HepG2 (cell line): ENCODE results near the gene SRP68. TPM values are rescaled to one million over a fixed set of nuclear protein-coding genes. Genes with fewer than 3 reads are reported as not detected.

ENCODE experiments used
- FLYWCH1 ChIP-seq: sonication (generic); formaldehyde crosslinking; IDR thresholded peaks from 2 replicates; pipeline ENCODE4 v1.8.1; 2023; ENCODE audit warnings: mild to moderate bottlenecking, missing genetic modification reagents
- HHEX ChIP-seq: IDR thresholded peaks from 2 replicates; pipeline ENCODE4 v1.6.1; 2016; ENCODE audit warnings: control low read depth
- HOXD1 ChIP-seq: sonication (generic); formaldehyde crosslinking; IDR thresholded peaks from 2 replicates; pipeline ENCODE4 v1.5.0; 2020; ENCODE audit warnings: missing genetic modification reagents
- LCORL ChIP-seq, 2 experiments: fragments of 450-650 bp in 1 of 2; sonication (generic) in 1 of 2; formaldehyde crosslinking in 1 of 2; IDR thresholded peaks; 2 replicates each; pipeline versions ENCODE4 v1.5.0 to v1.6.1; 2017 to 2020; ENCODE audit warnings: antibody characterized with exemption in 1 of 2, missing genetic modification reagents in 1 of 2
- MTA1 ChIP-seq: sonication (generic); formaldehyde crosslinking; IDR thresholded peaks from 2 replicates; pipeline ENCODE4 v1.4.0; 2020; ENCODE audit warnings: missing genetic modification reagents, mild to moderate bottlenecking, borderline replicate concordance
- PCBP1 ChIP-seq: fragments of 200-400 bp; formaldehyde crosslinking; IDR thresholded peaks from 2 replicates; pipeline ENCODE4 v1.6.1; 2017; ENCODE audit warnings: mild to moderate bottlenecking, low read depth, low read length, borderline replicate concordance
- RFXAP ChIP-seq: sonication (generic); formaldehyde crosslinking; IDR thresholded peaks from 2 replicates; pipeline ENCODE4 v1.4.0; 2020; ENCODE audit warnings: missing genetic modification reagents, borderline replicate concordance
- SPEN ChIP-seq: sonication (generic); formaldehyde crosslinking; IDR thresholded peaks from 2 replicates; pipeline ENCODE4 v1.5.1; 2020; ENCODE audit warnings: low read depth, mild to moderate bottlenecking, missing genetic modification reagents
- ZNF605 ChIP-seq: sonication (generic); formaldehyde crosslinking; IDR thresholded peaks from 2 replicates; pipeline ENCODE4 v1.8.0; 2022; ENCODE audit warnings: mild to moderate bottlenecking, missing genetic modification reagents
- ZNF615 ChIP-seq: sonication (generic); formaldehyde crosslinking; IDR thresholded peaks from 2 replicates; pipeline ENCODE4 v1.5.0; 2020; ENCODE audit warnings: mild to moderate bottlenecking, missing genetic modification reagents, borderline replicate concordance
- polyA plus RNA-seq, 8 experiments: library from polyadenylated mRNA; depleted of rRNA in 3 of 8; stranded (reverse) in 7 of 8; unstranded in 1 of 8; fragments of >200 nt; fragmentation: Illumina TruSeq in 4 of 8; extraction: Trizol in 4 of 8; gene quantifications; 2 replicates each; pipeline versions ENCODE4 v1.2.1 to v1.2.3, GENCODE V29; 2011 to 2016; ENCODE audit warnings: low read depth in 4 of 8, missing spikeins in 1 of 8, mixed read lengths in 1 of 8; ENCODE audit not compliant: insufficient read depth in 1 of 8
- total RNA-seq, 5 experiments: library from RNA; depleted of rRNA; stranded (reverse); fragments of >200 nt; fragmentation: Illumina TruSeq; extraction: Trizol; gene quantifications; 2 replicates each; pipeline ENCODE4 v1.2.3, GENCODE V29; 2016; ENCODE audit warnings: low read depth in 1 of 5
- TF ChIP-seq, protein P1 (sequence below): sonication (generic); formaldehyde crosslinking; IDR thresholded peaks from 2 replicates; pipeline ENCODE4 v1.5.0; 2020; ENCODE audit warnings: mild to moderate bottlenecking, missing genetic modification reagents, borderline replicate concordance
- TF ChIP-seq, protein P2 (sequence below): IDR thresholded peaks from 2 replicates; pipeline ENCODE4 v1.6.1; 2016
- TF ChIP-seq, protein P3 (sequence below): sonication (generic); formaldehyde crosslinking; IDR thresholded peaks from 2 replicates; pipeline ENCODE4 v1.5.0; 2020; ENCODE audit warnings: mild to moderate bottlenecking, missing genetic modification reagents, borderline replicate concordance
- TF ChIP-seq, protein P4 (sequence below): sonication (generic); formaldehyde crosslinking; IDR thresholded peaks from 2 replicates; pipeline ENCODE4 v1.4.0; 2020; ENCODE audit warnings: mild to moderate bottlenecking, missing genetic modification reagents
- TF ChIP-seq, protein P5 (sequence below): sonication (generic); formaldehyde crosslinking; IDR thresholded peaks from 2 replicates; pipeline ENCODE4 v1.4.0; 2020; ENCODE audit warnings: missing genetic modification reagents

SRP68 gene
- total and polyA plus RNA-seq, 2 of the 13 experiments (the other 11 are each of a cell fraction or from before 2014, with no cell fraction given): 39.8 to 74.3 TPM

DNA sequence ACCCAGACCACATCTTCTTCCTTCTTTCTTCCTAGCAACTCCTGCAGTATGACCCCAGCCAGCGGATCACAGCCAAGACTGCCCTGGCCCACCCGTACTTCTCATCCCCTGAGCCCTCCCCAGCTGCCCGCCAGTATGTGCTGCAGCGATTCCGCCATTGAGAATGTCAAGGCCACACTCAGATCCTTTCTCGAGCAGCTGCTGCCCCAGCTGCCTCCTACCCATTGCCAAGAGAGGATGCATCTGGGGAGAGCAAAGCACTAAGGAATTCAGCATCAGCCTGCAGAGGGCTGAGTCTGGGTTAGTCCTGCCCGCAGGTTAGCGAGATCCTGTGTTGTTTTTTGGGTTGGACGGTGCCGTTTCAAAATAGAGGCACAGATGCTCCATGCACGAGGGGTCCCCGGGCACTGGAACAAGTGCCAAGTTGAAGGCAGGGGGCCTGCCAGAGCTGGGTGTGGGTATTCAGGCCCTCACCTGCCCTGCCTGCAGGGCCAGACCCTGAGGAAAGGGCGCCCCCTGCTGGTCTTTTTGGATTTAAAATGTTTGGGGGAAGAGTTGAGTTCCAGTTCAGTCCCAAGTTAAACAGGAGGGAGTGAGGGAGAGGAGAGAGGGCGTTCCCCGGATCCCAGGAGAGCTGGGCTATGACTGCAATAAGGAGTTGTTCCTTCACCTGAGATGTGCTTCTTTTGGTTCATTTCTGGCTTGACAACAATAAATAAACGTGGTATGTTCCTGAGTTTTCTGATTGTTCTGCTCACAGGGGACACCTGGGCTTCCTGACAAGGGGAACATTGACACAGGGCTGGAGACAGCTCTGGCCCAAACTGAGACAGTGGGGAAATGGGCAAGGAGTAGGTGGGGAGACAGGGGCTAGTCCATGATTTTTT is 66.8 kb downstream of the SRP68 start (continued):
- TF ChIP-seq, protein P1, sequence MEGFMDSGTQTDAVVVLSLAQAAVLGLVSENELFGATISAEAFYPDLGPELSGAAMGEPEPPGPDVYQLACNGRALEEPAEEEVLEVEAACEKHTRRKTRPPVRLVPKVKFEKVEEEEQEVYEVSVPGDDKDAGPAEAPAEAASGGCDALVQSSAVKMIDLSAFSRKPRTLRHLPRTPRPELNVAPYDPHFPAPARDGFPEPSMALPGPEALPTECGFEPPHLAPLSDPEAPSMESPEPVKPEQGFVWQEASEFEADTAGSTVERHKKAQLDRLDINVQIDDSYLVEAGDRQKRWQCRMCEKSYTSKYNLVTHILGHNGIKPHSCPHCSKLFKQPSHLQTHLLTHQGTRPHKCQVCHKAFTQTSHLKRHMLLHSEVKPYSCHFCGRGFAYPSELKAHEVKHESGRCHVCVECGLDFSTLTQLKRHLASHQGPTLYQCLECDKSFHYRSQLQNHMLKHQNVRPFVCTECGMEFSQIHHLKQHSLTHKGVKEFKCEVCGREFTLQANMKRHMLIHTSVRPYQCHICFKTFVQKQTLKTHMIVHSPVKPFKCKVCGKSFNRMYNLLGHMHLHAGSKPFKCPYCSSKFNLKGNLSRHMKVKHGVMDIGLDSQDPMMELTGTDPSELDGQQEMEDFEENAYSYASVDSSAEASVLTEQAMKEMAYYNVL: 0 out of 2 replicates have a peak, but pooled peaks have one; percentile 37
- TF ChIP-seq, protein P2, sequence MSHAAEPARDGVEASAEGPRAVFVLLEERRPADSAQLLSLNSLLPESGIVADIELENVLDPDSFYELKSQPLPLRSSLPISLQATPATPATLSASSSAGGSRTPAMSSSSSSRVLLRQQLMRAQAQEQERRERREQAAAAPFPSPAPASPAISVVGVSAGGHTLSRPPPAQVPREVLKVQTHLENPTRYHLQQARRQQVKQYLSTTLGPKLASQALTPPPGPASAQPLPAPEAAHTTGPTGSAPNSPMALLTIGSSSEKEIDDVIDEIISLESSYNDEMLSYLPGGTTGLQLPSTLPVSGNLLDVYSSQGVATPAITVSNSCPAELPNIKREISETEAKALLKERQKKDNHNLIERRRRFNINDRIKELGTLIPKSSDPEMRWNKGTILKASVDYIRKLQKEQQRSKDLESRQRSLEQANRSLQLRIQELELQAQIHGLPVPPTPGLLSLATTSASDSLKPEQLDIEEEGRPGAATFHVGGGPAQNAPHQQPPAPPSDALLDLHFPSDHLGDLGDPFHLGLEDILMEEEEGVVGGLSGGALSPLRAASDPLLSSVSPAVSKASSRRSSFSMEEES (CRISPR knock-in tag): peak; percentile 23; the same call in 1 of the 2 replicates
- TF ChIP-seq, protein P3, sequence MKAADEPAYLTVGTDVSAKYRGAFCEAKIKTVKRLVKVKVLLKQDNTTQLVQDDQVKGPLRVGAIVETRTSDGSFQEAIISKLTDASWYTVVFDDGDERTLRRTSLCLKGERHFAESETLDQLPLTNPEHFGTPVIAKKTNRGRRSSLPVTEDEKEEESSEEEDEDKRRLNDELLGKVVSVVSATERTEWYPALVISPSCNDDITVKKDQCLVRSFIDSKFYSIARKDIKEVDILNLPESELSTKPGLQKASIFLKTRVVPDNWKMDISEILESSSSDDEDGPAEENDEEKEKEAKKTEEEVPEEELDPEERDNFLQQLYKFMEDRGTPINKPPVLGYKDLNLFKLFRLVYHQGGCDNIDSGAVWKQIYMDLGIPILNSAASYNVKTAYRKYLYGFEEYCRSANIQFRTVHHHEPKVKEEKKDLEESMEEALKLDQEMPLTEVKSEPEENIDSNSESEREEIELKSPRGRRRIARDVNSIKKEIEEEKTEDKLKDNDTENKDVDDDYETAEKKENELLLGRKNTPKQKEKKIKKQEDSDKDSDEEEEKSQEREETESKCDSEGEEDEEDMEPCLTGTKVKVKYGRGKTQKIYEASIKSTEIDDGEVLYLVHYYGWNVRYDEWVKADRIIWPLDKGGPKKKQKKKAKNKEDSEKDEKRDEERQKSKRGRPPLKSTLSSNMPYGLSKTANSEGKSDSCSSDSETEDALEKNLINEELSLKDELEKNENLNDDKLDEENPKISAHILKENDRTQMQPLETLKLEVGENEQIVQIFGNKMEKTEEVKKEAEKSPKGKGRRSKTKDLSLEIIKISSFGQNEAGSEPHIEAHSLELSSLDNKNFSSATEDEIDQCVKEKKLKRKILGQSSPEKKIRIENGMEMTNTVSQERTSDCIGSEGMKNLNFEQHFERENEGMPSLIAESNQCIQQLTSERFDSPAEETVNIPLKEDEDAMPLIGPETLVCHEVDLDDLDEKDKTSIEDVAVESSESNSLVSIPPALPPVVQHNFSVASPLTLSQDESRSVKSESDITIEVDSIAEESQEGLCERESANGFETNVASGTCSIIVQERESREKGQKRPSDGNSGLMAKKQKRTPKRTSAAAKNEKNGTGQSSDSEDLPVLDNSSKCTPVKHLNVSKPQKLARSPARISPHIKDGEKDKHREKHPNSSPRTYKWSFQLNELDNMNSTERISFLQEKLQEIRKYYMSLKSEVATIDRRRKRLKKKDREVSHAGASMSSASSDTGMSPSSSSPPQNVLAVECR: peak; percentile 30; the same call in 1 of the 2 replicates
- peak; percentile 35; the same call in 1 of the 2 replicates for TF ChIP-seq RFXAP
- TF ChIP-seq SPEN (CRISPR knock-in tag): no peak
- TF ChIP-seq PCBP1: no peak
- TF ChIP-seq MTA1: 0 out of 2 replicates have a peak, but pooled peaks have one; percentile 68
- no peak for TF ChIP-seq HHEX (CRISPR knock-in tag)
- no peak for TF ChIP-seq ZNF615
- TF ChIP-seq HOXD1: no peak
- TF ChIP-seq LCORL (IDR thresholded peaks at IDR 0.05): no peak
- TF ChIP-seq LCORL (CRISPR knock-in tag; IDR thresholded peaks at IDR 0.05): peak; percentile 62
- peak; percentile 85 for TF ChIP-seq ZNF605
- TF ChIP-seq, protein P4, sequence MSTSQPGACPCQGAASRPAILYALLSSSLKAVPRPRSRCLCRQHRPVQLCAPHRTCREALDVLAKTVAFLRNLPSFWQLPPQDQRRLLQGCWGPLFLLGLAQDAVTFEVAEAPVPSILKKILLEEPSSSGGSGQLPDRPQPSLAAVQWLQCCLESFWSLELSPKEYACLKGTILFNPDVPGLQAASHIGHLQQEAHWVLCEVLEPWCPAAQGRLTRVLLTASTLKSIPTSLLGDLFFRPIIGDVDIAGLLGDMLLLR (CRISPR knock-in tag): peak; percentile 45; the same call in 1 of the 2 replicates
- no peak for TF ChIP-seq FLYWCH1
- TF ChIP-seq, protein P5, sequence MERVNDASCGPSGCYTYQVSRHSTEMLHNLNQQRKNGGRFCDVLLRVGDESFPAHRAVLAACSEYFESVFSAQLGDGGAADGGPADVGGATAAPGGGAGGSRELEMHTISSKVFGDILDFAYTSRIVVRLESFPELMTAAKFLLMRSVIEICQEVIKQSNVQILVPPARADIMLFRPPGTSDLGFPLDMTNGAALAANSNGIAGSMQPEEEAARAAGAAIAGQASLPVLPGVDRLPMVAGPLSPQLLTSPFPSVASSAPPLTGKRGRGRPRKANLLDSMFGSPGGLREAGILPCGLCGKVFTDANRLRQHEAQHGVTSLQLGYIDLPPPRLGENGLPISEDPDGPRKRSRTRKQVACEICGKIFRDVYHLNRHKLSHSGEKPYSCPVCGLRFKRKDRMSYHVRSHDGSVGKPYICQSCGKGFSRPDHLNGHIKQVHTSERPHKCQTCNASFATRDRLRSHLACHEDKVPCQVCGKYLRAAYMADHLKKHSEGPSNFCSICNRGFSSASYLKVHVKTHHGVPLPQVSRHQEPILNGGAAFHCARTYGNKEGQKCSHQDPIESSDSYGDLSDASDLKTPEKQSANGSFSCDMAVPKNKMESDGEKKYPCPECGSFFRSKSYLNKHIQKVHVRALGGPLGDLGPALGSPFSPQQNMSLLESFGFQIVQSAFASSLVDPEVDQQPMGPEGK (CRISPR knock-in tag): peak; percentile 41
